Mesenchymal stem cell (in vitro differentiated cells and primary cell): ENCODE results near the gene NHSL1.

Experiments
- DNase-seq: peaks from one replicate; pipeline ENCODE4 v3.0.0-alpha.2; 2013
- H2AFZ ChIP-seq: one replicate; pipeline ENCODE4 v1.6.1; 2013; ENCODE audit warnings: low read depth, mild to moderate bottlenecking, control low read depth, inconsistent platforms, low read length, moderate library complexity
- H2AK5ac ChIP-seq: 2 replicates; pipeline ENCODE4 v1.6.1; 2013; ENCODE audit warnings: low read length, moderate library complexity, mild to moderate bottlenecking, inconsistent platforms; ENCODE audit not compliant: severe bottlenecking
- H2BK120ac ChIP-seq: one replicate; pipeline ENCODE4 v1.6.1; 2013; ENCODE audit warnings: low read depth, mild to moderate bottlenecking, inconsistent platforms, low read length, moderate library complexity
- H2BK12ac ChIP-seq, 2 experiments: one replicate each; pipeline ENCODE4 v1.6.1; 2013; ENCODE audit warnings: inconsistent platforms in 2 of 2, low read length in 2 of 2, mild to moderate bottlenecking in 2 of 2, moderate library complexity in 2 of 2, control low read depth in 1 of 2
- H2BK15ac ChIP-seq: one replicate; pipeline ENCODE4 v1.6.1; 2013; ENCODE audit warnings: mild to moderate bottlenecking, low read depth, inconsistent platforms; ENCODE audit not compliant: poor library complexity, severe bottlenecking
- H2BK5ac ChIP-seq: 2 replicates; pipeline ENCODE4 v1.6.1; 2013; ENCODE audit warnings: low read depth, mild to moderate bottlenecking, low read length, control low read depth, inconsistent platforms; ENCODE audit not compliant: poor library complexity, severe bottlenecking
- H3K14ac ChIP-seq, 2 experiments: one replicate each; pipeline ENCODE4 v1.6.1; 2013; ENCODE audit warnings: inconsistent platforms in 2 of 2, low read length in 2 of 2, control low read depth in 1 of 2, mild to moderate bottlenecking in 1 of 2, moderate library complexity in 1 of 2
- H3K18ac ChIP-seq, 2 experiments: one replicate each; pipeline ENCODE4 v1.6.1; 2013; ENCODE audit warnings: inconsistent platforms in 2 of 2, low read length in 2 of 2, control low read depth in 1 of 2, low read depth in 1 of 2, mild to moderate bottlenecking in 1 of 2
- H3K23ac ChIP-seq, 2 experiments: one replicate each; pipeline ENCODE4 v1.6.1; 2013; ENCODE audit warnings: inconsistent platforms in 2 of 2, low read length in 2 of 2, mild to moderate bottlenecking in 2 of 2, moderate library complexity in 2 of 2, control low read depth in 1 of 2
- H3K27ac ChIP-seq: 2 replicates; pipeline ENCODE4 v1.5.1; 2013; ENCODE audit warnings: mild to moderate bottlenecking, moderate library complexity, low read length, control low read depth, inconsistent platforms; ENCODE audit not compliant: poor library complexity, severe bottlenecking
- H3K27me3 ChIP-seq, 2 experiments: 2 replicates each; pipeline versions ENCODE4 v1.6.1 to v1.7.0; 2013; ENCODE audit warnings: low read length in 2 of 2, mild to moderate bottlenecking in 2 of 2, moderate library complexity in 2 of 2, control low read depth in 1 of 2, inconsistent platforms in 1 of 2; ENCODE audit not compliant: control insufficient read depth in 1 of 2, insufficient read depth in 1 of 2
- H3K36me3 ChIP-seq, 2 experiments: 2 replicates each; pipeline versions ENCODE4 v1.6.1 to v1.7.0; 2013; ENCODE audit warnings: low read length in 2 of 2, control low read depth in 1 of 2, inconsistent platforms in 1 of 2, low read depth in 1 of 2, mild to moderate bottlenecking in 1 of 2; ENCODE audit not compliant: insufficient read depth in 2 of 2, control insufficient read depth in 1 of 2
- H3K4ac ChIP-seq, 2 experiments: one replicate each; pipeline ENCODE4 v1.6.1; 2013; ENCODE audit warnings: inconsistent platforms in 2 of 2, low read length in 2 of 2, mild to moderate bottlenecking in 2 of 2, moderate library complexity in 2 of 2, control low read depth in 1 of 2, low read depth in 1 of 2
- H3K4me1 ChIP-seq: 2 replicates; pipeline ENCODE4 v1.6.1; 2013; ENCODE audit warnings: low read depth, low read length, control low read depth; ENCODE audit not compliant: control insufficient read depth, insufficient read depth
- H3K4me2 ChIP-seq: 2 replicates; pipeline ENCODE4 v1.6.1; 2013; ENCODE audit warnings: low read length, mild to moderate bottlenecking, inconsistent platforms; ENCODE audit not compliant: poor library complexity, severe bottlenecking
- H3K4me3 ChIP-seq, 2 experiments: 2 replicates each; pipeline versions ENCODE4 v1.5.1 to v1.7.0; 2013; ENCODE audit warnings: low read length in 2 of 2, mild to moderate bottlenecking in 2 of 2, control low read depth in 1 of 2, low read depth in 1 of 2; ENCODE audit not compliant: insufficient read depth in 1 of 2
- H3K79me1 ChIP-seq: replicated peaks from 2 replicates; pipeline ENCODE4 v1.6.1; 2013; ENCODE audit warnings: mild to moderate bottlenecking, control low read depth, low read length, inconsistent platforms; ENCODE audit not compliant: poor library complexity, severe bottlenecking
- H3K9ac ChIP-seq: 2 replicates; pipeline ENCODE4 v1.7.0; 2013; ENCODE audit warnings: mild to moderate bottlenecking, low read length, moderate library complexity
- H3K9me3 ChIP-seq: 2 replicates; pipeline ENCODE4 v1.7.0; 2013; ENCODE audit warnings: mild to moderate bottlenecking, low read length; ENCODE audit not compliant: control insufficient read depth
- H4K8ac ChIP-seq: one replicate; pipeline ENCODE4 v1.6.1; 2013; ENCODE audit warnings: inconsistent platforms, mild to moderate bottlenecking, low read length, moderate library complexity
- H4K91ac ChIP-seq: one replicate; pipeline ENCODE4 v1.6.1; 2013; ENCODE audit warnings: mild to moderate bottlenecking, low read length, inconsistent platforms
- WGBS: methylation state at CpG from one replicate; pipeline ENCODE4 v1.1.7; 2013; ENCODE audit warnings: mixed read lengths; 5-methylcytosine and 5-hydroxymethylcytosine counted together

The NHSL1 gene

DNA sequence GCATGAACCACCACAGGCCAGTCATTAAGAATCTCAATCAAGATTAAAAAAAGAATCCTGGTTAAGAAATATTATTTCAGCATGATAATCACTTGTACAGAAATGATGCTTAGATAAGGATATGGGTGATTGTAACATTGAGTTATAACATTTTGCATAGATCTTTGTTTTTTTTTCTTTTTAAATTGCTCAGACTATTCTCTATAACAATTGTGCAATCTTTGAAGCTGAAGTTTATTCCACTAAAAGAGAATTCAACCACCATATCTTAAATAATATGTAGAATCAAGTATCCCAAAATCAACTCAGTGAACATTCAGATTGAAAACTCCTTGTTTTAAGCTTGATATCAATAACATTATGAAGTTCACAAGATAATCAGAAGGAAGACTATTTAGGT, 122.3 kb downstream of the NHSL1 start:
- H2BK5ac ChIP-seq = no peak overlapping the region
- no peak overlapping the region for H4K8ac ChIP-seq
- H3K14ac ChIP-seq = no peak overlapping the region
- no peaks in the 10 kb centered on the region for H3K4me1 ChIP-seq
- no peak overlapping the region for H3K9ac ChIP-seq
- H3K4ac ChIP-seq = no peak overlapping the region
- H2AFZ ChIP-seq = no peak overlapping the region
- H2BK12ac ChIP-seq = no peak overlapping the region
- H3K36me3 ChIP-seq = no peaks in the 10 kb centered on the region
- H2BK120ac ChIP-seq = no peak overlapping the region
- H3K79me1 ChIP-seq = no peaks in the 10 kb centered on the region
- H3K4me2 ChIP-seq = no peak overlapping the region
- no peak overlapping the region for H3K18ac ChIP-seq
- no peak overlapping the region for H3K27ac ChIP-seq
- DNase-seq = no peak
- H3K27me3 ChIP-seq = no peaks in the 10 kb centered on the region
- H2BK15ac ChIP-seq = no peak overlapping the region
- H2AK5ac ChIP-seq = no peak overlapping the region
- H3K4me3 ChIP-seq = no peak overlapping the region
- H3K9me3 ChIP-seq = no peaks in the 10 kb centered on the region
- H3K23ac ChIP-seq = no peak overlapping the region
- no peak overlapping the region for H4K91ac ChIP-seq

- no peak for DNase-seq
- H3K9ac ChIP-seq = no peak overlapping the region
- no peak overlapping the region for H3K23ac ChIP-seq
- no peak overlapping the region for H3K27ac ChIP-seq
- H4K91ac ChIP-seq = no peak overlapping the region
- no peaks in the 10 kb centered on the region for H3K79me1 ChIP-seq
- no peak overlapping the region for H2BK5ac ChIP-seq
- no peaks in the 10 kb centered on the region for H3K9me3 ChIP-seq
- H2AFZ ChIP-seq = no peak overlapping the region
- H3K4me3 ChIP-seq = no peak overlapping the region
- H2AK5ac ChIP-seq = no peak overlapping the region
- no peak overlapping the region for H3K4ac ChIP-seq
- no peaks in the 10 kb centered on the region for H3K4me1 ChIP-seq
- no peaks in the 10 kb centered on the region for H3K36me3 ChIP-seq
- H3K27me3 ChIP-seq = no peaks in the 10 kb centered on the region
- no peak overlapping the region for H2BK12ac ChIP-seq
- H3K4me2 ChIP-seq = no peak overlapping the region
- H4K8ac ChIP-seq = no peak overlapping the region
- no peak overlapping the region for H2BK120ac ChIP-seq
- WGBS = 93% methylated on average over 2 of the region's 2 CpGs
- H3K18ac ChIP-seq = no peak overlapping the region
- no peak overlapping the region for H3K14ac ChIP-seq
- no peak overlapping the region for H2BK15ac ChIP-seq
These were observed 124.5 kb downstream of the NHSL1 start for GRCh38 chr6:138374815-138375214.

- no peak overlapping the region for H3K14ac ChIP-seq
- H4K91ac ChIP-seq = no peak overlapping the region
- H3K4me3 ChIP-seq = no peak overlapping the region
- no peak overlapping the region for H2BK120ac ChIP-seq
- no peaks in the 10 kb centered on the region for H3K9me3 ChIP-seq
- no peak for DNase-seq
- H3K4me1 ChIP-seq = no peaks in the 10 kb centered on the region
- no peak overlapping the region for H3K4me2 ChIP-seq
- no peaks in the 10 kb centered on the region for H3K36me3 ChIP-seq
- no peak overlapping the region for H2BK15ac ChIP-seq
- H3K9ac ChIP-seq = no peak overlapping the region
- no peak overlapping the region for H3K18ac ChIP-seq
- no peaks in the 10 kb centered on the region for H3K27me3 ChIP-seq
- no peak overlapping the region for H3K27ac ChIP-seq
- no peaks in the 10 kb centered on the region for H3K79me1 ChIP-seq
- no peak overlapping the region for H2BK12ac ChIP-seq
- H2BK5ac ChIP-seq = no peak overlapping the region
- H2AFZ ChIP-seq = no peak overlapping the region
- no peak overlapping the region for H3K23ac ChIP-seq
- no peak overlapping the region for H3K4ac ChIP-seq
- no peak overlapping the region for H2AK5ac ChIP-seq
- H4K8ac ChIP-seq = no peak overlapping the region
These were observed 125.1 kb downstream of the NHSL1 start for GRCh38 chr6:138374230-138374629.

- H3K4me2 ChIP-seq = no peak overlapping the region
- H3K14ac ChIP-seq = no peak overlapping the region
- no peaks in the 10 kb centered on the region for H3K79me1 ChIP-seq
- H3K18ac ChIP-seq = no peak overlapping the region
- no peak overlapping the region for H2AFZ ChIP-seq
- H3K4ac ChIP-seq = no peak overlapping the region
- no peak overlapping the region for H4K91ac ChIP-seq
- no peak for DNase-seq
- no peak overlapping the region for H2BK12ac ChIP-seq
- H2BK5ac ChIP-seq = no peak overlapping the region
- H4K8ac ChIP-seq = no peak overlapping the region
- no peak overlapping the region for H2BK120ac ChIP-seq
- H3K4me3 ChIP-seq = no peak overlapping the region
- no peaks in the 10 kb centered on the region for H3K27me3 ChIP-seq
- no peak overlapping the region for H2BK15ac ChIP-seq
- no peak overlapping the region for H3K23ac ChIP-seq
- H3K36me3 ChIP-seq = no peaks in the 10 kb centered on the region
- H3K9ac ChIP-seq = no peak overlapping the region
- H3K9me3 ChIP-seq = no peaks in the 10 kb centered on the region
- no peaks in the 10 kb centered on the region for H3K4me1 ChIP-seq
- no peak overlapping the region for H3K27ac ChIP-seq
- no peak overlapping the region for H2AK5ac ChIP-seq
These were observed 126.4 kb downstream of the NHSL1 start for GRCh38 chr6:138372711-138373463.
